Activated naive CD8-positive, alpha-beta T cell (primary cell): ENCODE measurements around the gene BUB1B.

Source experiments
- H3K27ac Mint-ChIP-seq: one replicate; pipeline ENCODE4 v1.8.0; 2021; ENCODE audit warnings: mixed read lengths
- H3K27me3 Mint-ChIP-seq: one replicate; pipeline ENCODE4 v1.8.0; 2021; ENCODE audit warnings: mixed read lengths
- H3K36me3 Mint-ChIP-seq: one replicate; pipeline ENCODE4 v1.8.0; 2021; ENCODE audit warnings: mixed read lengths
- H3K4me1 Mint-ChIP-seq: one replicate; pipeline ENCODE4 v1.8.0; 2021; ENCODE audit warnings: low read depth, mixed read lengths
- H3K4me3 Mint-ChIP-seq: one replicate; pipeline ENCODE4 v1.8.0; 2021; ENCODE audit warnings: mild to moderate bottlenecking, mixed read lengths
- H3K9me3 Mint-ChIP-seq: one replicate; pipeline ENCODE4 v1.8.0; 2021; ENCODE audit warnings: low read depth, mixed read lengths

BUB1B gene

GRCh38 chr15:40259021-40259420, 98.2 kb downstream of the BUB1B start:
- Mint-ChIP-seq H3K4me3 (no peak overlapping the region), H3K4me1 (no peaks in the 10 kb centered on the region), H3K9me3 (no peaks in the 10 kb centered on the region), H3K27ac (no peak overlapping the region), H3K36me3 (no peaks in the 10 kb centered on the region), H3K27me3 (peaks cover 4% of the 10 kb centered on the region)

- H3K9me3 Mint-ChIP-seq, result no peaks in the 10 kb centered on the region
- H3K27me3 Mint-ChIP-seq, result no peaks in the 10 kb centered on the region
- no peaks in the 10 kb centered on the region for H3K36me3 Mint-ChIP-seq
- no peak overlapping the region for H3K4me3 Mint-ChIP-seq
- H3K27ac Mint-ChIP-seq, result no peak overlapping the region
- no peaks in the 10 kb centered on the region for H3K4me1 Mint-ChIP-seq
Measured at GRCh38 chr15:40263024-40263754, 102.3 kb downstream of the BUB1B start.

GRCh38 chr15:40264321-40265153, 103.7 kb downstream of the BUB1B start:
- Mint-ChIP-seq H3K36me3 (no peaks in the 10 kb centered on the region), H3K4me3 (no peak overlapping the region), H3K9me3 (no peaks in the 10 kb centered on the region), H3K27ac (no peak overlapping the region), H3K4me1 (no peaks in the 10 kb centered on the region), H3K27me3 (no peaks in the 10 kb centered on the region)

GRCh38 chr15:40265355-40265754, 104.5 kb downstream of the BUB1B start:
- Mint-ChIP-seq H3K27ac (no peak overlapping the region), H3K4me3 (no peak overlapping the region), H3K9me3 (no peaks in the 10 kb centered on the region), H3K27me3 (no peaks in the 10 kb centered on the region), H3K4me1 (no peaks in the 10 kb centered on the region), H3K36me3 (no peaks in the 10 kb centered on the region)

- Mint-ChIP-seq H3K27ac (no peak overlapping the region), H3K9me3 (no peaks in the 10 kb centered on the region), H3K36me3 (no peaks in the 10 kb centered on the region), H3K27me3 (no peaks in the 10 kb centered on the region), H3K4me1 (no peaks in the 10 kb centered on the region), H3K4me3 (no peak overlapping the region)
Measured at GRCh38 chr15:40265875-40266274, 105.0 kb downstream of the BUB1B start.

GRCh38 chr15:40266828-40267304, 106.0 kb downstream of the BUB1B start:
- Mint-ChIP-seq H3K36me3 (no peaks in the 10 kb centered on the region), H3K4me3 (no peak overlapping the region)

GRCh38 chr15:40267670-40268069, 106.8 kb downstream of the BUB1B start:
- Mint-ChIP-seq H3K4me1 (no peaks in the 10 kb centered on the region), H3K4me3 (no peak overlapping the region), H3K27ac (no peak overlapping the region), H3K36me3 (no peaks in the 10 kb centered on the region), H3K9me3 (no peaks in the 10 kb centered on the region), H3K27me3 (no peaks in the 10 kb centered on the region)

More at GRCh38 chr15:40266828-40267304, 106.0 kb downstream of the BUB1B start:
- H3K9me3 Mint-ChIP-seq, result no peaks in the 10 kb centered on the region
- H3K27ac Mint-ChIP-seq, result no peak overlapping the region
- no peaks in the 10 kb centered on the region for H3K27me3 Mint-ChIP-seq
- no peaks in the 10 kb centered on the region for H3K4me1 Mint-ChIP-seq

GRCh38 chr15:40269604-40270003, 108.7 kb downstream of the BUB1B start:
- H3K27me3 Mint-ChIP-seq, result no peaks in the 10 kb centered on the region

GRCh38 chr15:40270246-40270995, 109.6 kb downstream of the BUB1B start:
- Mint-ChIP-seq H3K9me3 (no peaks in the 10 kb centered on the region), H3K4me1 (peaks cover 2% of the 10 kb centered on the region), H3K27ac (no peak overlapping the region), H3K27me3 (no peaks in the 10 kb centered on the region), H3K36me3 (no peaks in the 10 kb centered on the region), H3K4me3 (no peak overlapping the region)

More at GRCh38 chr15:40269604-40270003, 108.7 kb downstream of the BUB1B start:
- H3K36me3 Mint-ChIP-seq, result no peaks in the 10 kb centered on the region
- no peaks in the 10 kb centered on the region for H3K4me1 Mint-ChIP-seq
- no peak overlapping the region for H3K27ac Mint-ChIP-seq
- H3K4me3 Mint-ChIP-seq, result no peak overlapping the region
- no peaks in the 10 kb centered on the region for H3K9me3 Mint-ChIP-seq
